GM18519 (cell line): ENCODE data around the gene CAMTA1.

Source experiments
- ATAC-seq: cut with Tn5 transposase; IDR thresholded peaks from one replicate; pipeline ENCODE4 v1.9.1; 2021; ENCODE audit warnings: mild to moderate bottlenecking, moderate library complexity; ENCODE audit not compliant: unreplicated experiment, low FRiP score

Gene CAMTA1

GRCh38 chr1:7507285-7508019 lies 722.2 kb downstream of the CAMTA1 start:
- ATAC-seq, result no peak

GRCh38 chr1:7508052-7508933 lies 723.0 kb downstream of the CAMTA1 start:
- no peak for ATAC-seq

DNA sequence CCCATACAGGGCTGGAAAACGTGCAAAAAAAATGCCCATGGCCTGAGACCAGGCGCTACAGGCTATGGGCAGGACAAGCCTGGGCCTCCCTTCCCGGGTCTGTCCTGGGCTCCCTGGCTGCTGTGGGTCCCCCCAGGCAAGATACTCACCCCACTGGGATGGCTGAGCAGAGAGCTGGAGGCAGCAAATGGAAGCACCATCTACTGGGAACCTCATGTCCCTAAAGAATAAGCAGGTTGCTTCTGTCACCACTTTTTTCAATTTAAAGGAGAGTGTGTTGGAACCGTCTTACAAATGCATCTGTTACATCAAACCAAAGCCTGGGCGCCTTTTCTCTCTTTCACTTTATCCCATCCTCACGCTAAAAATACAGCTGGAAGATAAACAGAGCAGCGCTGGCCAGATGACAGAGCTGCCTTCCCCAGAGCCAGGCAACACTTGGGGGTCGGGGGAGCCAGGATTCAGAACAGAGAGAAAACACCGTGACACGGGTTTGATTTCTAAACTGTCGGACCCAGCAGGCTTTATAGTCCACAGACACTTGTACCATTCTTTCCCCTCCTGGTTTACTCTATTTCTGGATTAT lies 723.8 kb downstream of the CAMTA1 start:
- no peak for ATAC-seq

GRCh38 chr1:7509598-7509997 lies 724.3 kb downstream of the CAMTA1 start:
- ATAC-seq, result no peak

GRCh38 chr1:7510389-7510931 lies 725.2 kb downstream of the CAMTA1 start:
- no peak for ATAC-seq

- no peak for ATAC-seq
These were observed 726.1 kb downstream of the CAMTA1 start for GRCh38 chr1:7511381-7511780.

DNA sequence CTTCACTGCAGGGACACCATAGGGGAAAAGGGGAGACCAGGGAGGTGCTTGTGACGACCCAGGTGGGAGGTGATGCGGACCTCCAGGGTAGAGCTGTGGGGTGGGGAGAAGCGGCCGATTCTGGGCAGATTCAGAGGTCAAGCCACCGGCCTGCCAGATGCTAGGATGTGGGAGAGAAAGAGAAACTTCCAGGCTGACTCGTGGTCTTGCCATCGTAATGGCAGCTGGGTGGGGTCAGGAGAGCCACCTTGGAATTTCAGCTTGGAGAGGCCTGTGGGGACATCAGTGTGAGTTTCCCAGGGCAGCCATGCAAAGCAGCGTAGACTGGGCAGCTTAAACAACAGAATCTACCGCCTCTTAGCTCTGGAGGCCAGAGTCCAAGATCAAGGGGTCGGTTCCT lies 727.8 kb downstream of the CAMTA1 start:
- ATAC-seq, result no peak

DNA sequence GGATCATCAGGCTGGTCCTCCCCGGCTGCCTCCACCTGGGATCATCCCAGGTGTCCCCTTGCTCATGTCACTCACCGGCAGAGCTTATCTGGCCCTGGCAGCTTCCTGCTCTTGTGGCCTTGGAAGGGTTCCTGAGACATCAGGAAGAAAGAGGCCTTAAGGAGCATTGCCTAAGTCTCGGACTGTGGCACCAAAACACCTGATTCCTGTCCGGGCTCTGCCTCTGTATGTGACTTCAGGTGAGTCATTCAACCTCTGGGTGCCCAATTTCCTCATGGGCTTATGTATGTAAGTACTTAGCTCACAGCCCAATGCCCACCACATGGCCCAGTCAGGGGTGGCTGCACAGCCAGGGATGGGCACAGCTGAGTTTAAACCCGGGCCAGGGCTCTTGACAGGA lies 729.9 kb downstream of the CAMTA1 start:
- ATAC-seq, result no peak

GRCh38 chr1:7515904-7516303 lies 730.6 kb downstream of the CAMTA1 start:
- no peak for ATAC-seq

DNA sequence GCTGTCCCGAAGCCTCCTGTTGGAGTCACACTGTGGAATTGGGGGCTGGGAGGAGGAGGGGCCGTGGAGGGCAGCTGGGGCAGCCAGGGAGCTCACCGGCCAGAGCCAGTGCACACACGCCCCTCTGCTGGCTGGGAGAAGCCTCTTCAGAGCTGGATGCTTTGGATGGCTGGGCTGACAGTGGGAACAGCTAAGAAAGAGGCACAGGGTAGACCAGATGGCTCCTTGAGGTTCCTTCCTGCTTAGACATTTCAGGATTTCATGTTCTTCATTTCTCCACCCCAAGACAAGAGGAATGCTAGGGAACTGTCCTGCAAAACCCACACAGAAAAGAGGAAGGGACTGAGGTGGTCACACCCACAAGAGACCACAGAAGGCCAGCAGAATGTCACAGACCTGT lies 731.1 kb downstream of the CAMTA1 start:
- ATAC-seq, result no peak

DNA sequence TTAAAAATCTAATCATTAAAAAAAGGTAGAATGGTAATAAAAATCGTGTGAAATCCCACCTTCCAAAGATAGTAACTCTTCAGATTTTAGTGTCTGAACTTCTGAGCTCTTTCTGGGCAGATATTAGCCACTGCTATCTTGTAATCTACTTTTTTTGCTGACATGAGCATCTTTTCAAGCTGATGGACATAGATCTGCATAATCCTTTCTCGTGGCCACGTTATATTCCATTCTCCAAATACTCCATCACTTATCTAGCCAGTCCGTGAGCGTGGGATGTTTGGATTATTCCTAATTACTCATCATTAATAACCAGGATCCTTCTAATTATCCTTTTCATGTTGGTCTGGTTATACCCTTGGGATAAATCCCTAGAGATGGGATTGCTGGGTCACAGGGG lies 731.7 kb downstream of the CAMTA1 start:
- ATAC-seq, result no peak

DNA sequence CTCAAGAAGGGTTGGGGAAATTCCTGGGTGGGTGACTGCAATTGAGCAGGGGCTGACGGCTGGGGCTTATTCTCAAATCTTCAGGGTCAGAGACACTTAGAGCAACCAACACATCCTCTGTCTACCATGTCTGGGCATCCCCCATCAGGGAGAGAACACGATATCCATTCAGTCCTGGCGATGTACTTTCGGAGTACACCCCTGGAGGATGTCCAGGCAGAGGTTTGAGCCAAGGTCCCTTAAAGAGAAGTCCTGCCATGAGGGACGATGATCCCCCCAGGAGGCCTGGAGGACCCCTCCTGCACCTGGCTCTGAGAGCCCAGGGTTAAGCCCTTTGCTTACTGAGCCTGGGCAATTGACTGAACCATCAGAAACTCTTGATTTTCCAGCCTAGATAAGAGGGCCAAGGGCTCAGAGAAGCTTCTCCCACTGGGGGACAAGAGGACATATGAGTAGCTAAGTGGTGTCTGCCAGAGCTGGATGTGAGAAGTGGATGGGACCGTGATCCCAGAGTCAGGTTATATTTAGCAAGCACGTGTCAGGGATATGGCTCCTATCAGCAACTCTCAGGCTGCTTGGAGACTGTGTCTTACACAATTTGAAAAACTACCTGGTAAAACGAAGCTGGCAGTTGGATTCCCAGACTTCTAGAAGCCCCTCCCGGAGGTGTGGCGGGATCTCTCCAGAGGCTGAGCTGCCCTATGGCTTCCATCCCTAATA lies 732.5 kb downstream of the CAMTA1 start:
- ATAC-seq, result no peak

DNA sequence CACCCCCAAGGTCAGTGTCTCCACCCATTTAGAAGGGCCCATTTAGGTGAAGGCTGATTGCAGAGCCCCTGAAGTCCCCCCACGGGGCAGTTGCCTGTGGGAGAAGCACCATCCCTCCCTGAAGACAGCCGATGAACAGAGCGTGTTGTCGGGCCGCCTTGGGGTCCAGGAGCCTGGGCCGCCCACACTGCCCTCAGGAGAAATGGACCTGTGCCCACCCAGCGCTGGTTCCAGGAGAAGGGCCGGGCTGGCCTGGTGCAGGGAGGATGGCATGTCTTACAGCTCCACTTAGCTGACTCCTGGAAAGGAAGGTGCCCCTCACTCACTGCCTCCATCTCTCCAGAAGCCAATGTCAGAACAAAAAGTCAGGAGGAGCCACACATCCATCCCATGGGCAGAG lies 733.2 kb downstream of the CAMTA1 start:
- no peak for ATAC-seq

GRCh38 chr1:7519181-7519860 lies 734.1 kb downstream of the CAMTA1 start:
- no peak for ATAC-seq

DNA sequence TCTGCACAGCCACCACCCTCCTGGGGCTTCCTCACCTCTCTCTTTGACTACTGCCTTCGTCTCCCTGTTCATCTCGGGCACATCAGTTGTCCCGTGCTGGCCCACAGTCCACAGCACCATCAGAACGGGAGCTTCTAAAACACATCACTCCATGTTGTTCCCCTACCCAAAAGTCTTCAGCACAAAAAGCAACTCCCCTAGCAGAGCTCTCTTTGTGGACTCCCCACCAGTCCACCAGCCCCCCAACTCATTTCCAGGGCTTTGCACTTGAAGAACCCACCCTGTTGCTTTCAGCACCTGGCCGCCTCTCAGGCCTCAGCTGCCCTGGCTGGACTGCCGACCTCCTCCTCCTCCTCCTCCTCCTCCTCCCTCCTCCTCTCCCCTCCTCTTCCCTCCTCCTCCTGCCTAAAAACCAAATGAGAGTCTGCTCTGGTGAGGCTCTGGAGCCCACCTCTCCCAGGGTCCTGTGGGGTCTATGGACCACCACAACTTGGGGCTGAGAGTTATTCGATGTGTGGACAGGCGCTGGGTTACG lies 734.7 kb downstream of the CAMTA1 start:
- ATAC-seq, result no peak

DNA sequence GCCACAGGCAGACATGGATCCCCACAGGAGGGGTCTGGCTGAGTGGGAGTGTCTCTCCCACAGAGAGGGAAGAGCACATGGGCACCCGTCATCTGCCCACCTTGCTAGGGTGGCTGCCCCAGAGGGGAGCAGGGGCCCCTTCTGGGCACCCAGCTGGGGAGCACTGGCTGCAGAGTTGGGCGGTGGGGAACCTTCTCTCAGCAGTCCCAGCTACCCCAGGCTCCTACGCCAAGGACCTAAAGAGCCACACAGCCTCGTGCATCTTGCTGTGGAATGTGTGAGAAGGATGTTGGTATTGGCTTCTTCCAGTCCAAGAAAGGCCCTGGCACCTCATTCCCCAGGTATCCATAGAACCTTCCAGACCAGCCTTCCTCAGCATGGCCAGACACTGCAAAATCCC lies 735.2 kb downstream of the CAMTA1 start:
- ATAC-seq, result no peak

GRCh38 chr1:7524341-7525337 lies 739.4 kb downstream of the CAMTA1 start:
- ATAC-seq, result no peak

GRCh38 chr1:7525338-7526063 lies 740.2 kb downstream of the CAMTA1 start:
- no peak for ATAC-seq
